Caco-2 (cell line): ENCODE data around the gene NFKBIA. TPM values are rescaled to one million over a fixed set of nuclear protein-coding genes. Genes with fewer than 3 reads are reported as not detected.
A peak's percentile ranks its signal among the peaks of the same experiment; 100 is the strongest.

Source experiments
- BruUV-seq: library from RNA; stranded (reverse); fragments of 400-500 nt; replicated peaks from 2 replicates; lab custom pipeline; 2021; lab: Mats Ljungman, UMichigan
- CTCF ChIA-PET: fragments of 300-600 bp; sonication (Branson Sonifier 250); formaldehyde crosslinking; loops from one replicate; lab custom pipeline; 2022; ENCODE audit warnings: antibody characterized with exemption; lab: Charles Lee
- POLR2A ChIA-PET: fragments of 300-600 bp; sonication (Branson Sonifier 250); formaldehyde crosslinking; loops from one replicate; lab custom pipeline; 2022; ENCODE audit warnings: antibody characterized with exemption; lab: Charles Lee
- DNase-seq, 2 experiments: peaks; one replicate each; pipeline versions ENCODE4 v3.0.0 to v3.0.0-alpha.2; 2020 to 2022
- H3K27me3 ChIP-seq: replicated peaks from 2 replicates; pipeline ENCODE4 v1.6.0; 2011; ENCODE audit warnings: low read length; ENCODE audit not compliant: control insufficient read depth, insufficient read depth
- H3K36me3 ChIP-seq: 2 replicates; pipeline ENCODE4 v1.5.1; 2011; ENCODE audit warnings: low read length; ENCODE audit not compliant: control insufficient read depth, insufficient read depth
- H3K4me1 ChIP-seq: fragments of 250-450 bp; sonication (Bioruptor Pico); 2 replicates; pipeline ENCODE4 v1.5.1; 2020; ENCODE audit warnings: mild to moderate bottlenecking
- H3K4me3 ChIP-seq: 2 replicates; pipeline ENCODE4 v1.5.1; 2011; ENCODE audit warnings: low read depth, mild to moderate bottlenecking, control low read depth, low read length
- H3K9me3 ChIP-seq: fragments of 250-450 bp; sonication (Bioruptor Pico); 2 replicates; pipeline ENCODE4 v1.5.1; 2020; ENCODE audit warnings: mild to moderate bottlenecking, moderate library complexity
- H3K27ac Mint-ChIP-seq: one replicate; pipeline ENCODE4 v1.8.0; 2022; ENCODE audit warnings: mixed read lengths; ENCODE audit not compliant: unreplicated experiment
- H3K27me3 Mint-ChIP-seq: one replicate; pipeline ENCODE4 v1.8.0; 2022; ENCODE audit warnings: mixed read lengths; ENCODE audit not compliant: insufficient read depth, unreplicated experiment
- H3K36me3 Mint-ChIP-seq: one replicate; pipeline ENCODE4 v1.8.0; 2022; ENCODE audit warnings: mild to moderate bottlenecking, mixed read lengths; ENCODE audit not compliant: insufficient read depth, unreplicated experiment
- H3K4me1 Mint-ChIP-seq: one replicate; pipeline ENCODE4 v1.8.0; 2022; ENCODE audit warnings: low read depth, mixed read lengths; ENCODE audit not compliant: unreplicated experiment
- H3K4me3 Mint-ChIP-seq: one replicate; pipeline ENCODE4 v1.8.0; 2022; ENCODE audit warnings: mild to moderate bottlenecking, moderate library complexity, mixed read lengths; ENCODE audit not compliant: unreplicated experiment
- H3K9me3 Mint-ChIP-seq: one replicate; pipeline ENCODE4 v1.8.0; 2022; ENCODE audit warnings: mixed read lengths; ENCODE audit not compliant: unreplicated experiment
- CTCF ChIP-seq, 2 experiments: fragments of 200-600 bp in 1 of 2; IDR thresholded peaks; 1 replicate in 1 of 2; 2 replicates in 1 of 2; pipeline versions ENCODE4 v1.5.1 to v1.8.0; 2011 to 2022; ENCODE audit warnings: antibody characterized with exemption in 1 of 2, control low read depth in 1 of 2, inconsistent platforms in 1 of 2, low read depth in 1 of 2, low read length in 1 of 2, mild to moderate bottlenecking in 1 of 2, moderate library complexity in 1 of 2; ENCODE audit not compliant: insufficient read depth in 1 of 2, severe bottlenecking in 1 of 2, unreplicated experiment in 1 of 2
- intact Hi-C: fragments of 100-400 bp; cut with micrococcal nuclease; formaldehyde crosslinking; loops from one replicate; pipeline ENCODE4 v1.10.0; 2022; ENCODE audit not compliant: unreplicated experiment
- total RNA-seq: library from RNA; stranded (reverse); gene quantifications from 2 replicates; pipeline ENCODE4 v1.2.3, GENCODE V29; 2022

NFKBIA gene
- total RNA-seq, 1 experiment from 2014 or later = 33.4 TPM

DNA sequence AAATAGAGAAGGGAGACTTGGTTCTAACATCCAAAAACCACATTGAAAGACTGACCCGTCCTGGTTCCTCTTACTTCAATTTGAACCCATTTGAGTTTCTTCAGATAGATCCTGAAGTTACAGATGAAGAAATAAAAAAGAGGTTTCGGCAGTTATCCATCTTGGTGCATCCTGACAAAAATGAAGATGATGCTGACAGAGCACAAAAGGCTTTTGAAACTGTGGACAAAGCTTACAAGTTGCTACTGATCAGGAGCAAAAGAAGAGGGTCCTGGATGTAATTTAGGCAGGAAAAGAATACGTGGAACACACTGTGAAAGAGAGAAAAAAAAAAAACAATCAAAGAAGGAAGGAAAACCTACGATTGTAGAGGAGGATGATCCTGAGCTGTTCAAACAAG, 25.4 kb upstream of the NFKBIA start:
- ChIA-PET POLR2A (interaction anchor here (0.6 kb wide), 1 partner anchor 233 kb away, joined by 3 read pairs; no protein-coding TSS in a partner anchor), CTCF (no interaction called here)
- Histone ChIP-seq H3K36me3 (no peaks in the 10 kb centered on the region), H3K4me1 (no peaks in the 10 kb centered on the region), H3K27me3 (no peaks in the 10 kb centered on the region), H3K4me3 (no peak overlapping the region), H3K9me3 (no peaks in the 10 kb centered on the region)
- no peaks in the 10 kb centered on the region for H3K9me3 Mint-ChIP-seq
- intact Hi-C loops = loop anchor here (10.0 kb wide), 2 partner anchors 385 to 1095 kb away; no protein-coding TSS in a partner anchor
- TF ChIP-seq CTCF (IDR thresholded peaks at IDR 0.05; ENCODE audit: insufficient read depth in 1 of 2, low read depth in 1 of 2, low read length in 1 of 2, severe bottlenecking in 1 of 2, unreplicated experiment in 1 of 2) = no peak
- H3K4me1 Mint-ChIP-seq = peaks cover 9% of the 10 kb centered on the region
- no peak overlapping the region for H3K27ac Mint-ChIP-seq
- BruUV-seq = no TSS peak
- H3K36me3 Mint-ChIP-seq = no peaks in the 10 kb centered on the region
- DNase-seq = no peak
- H3K27me3 Mint-ChIP-seq = no peaks in the 10 kb centered on the region
- H3K4me3 Mint-ChIP-seq = peak overlapping the region; percentile 8

DNA sequence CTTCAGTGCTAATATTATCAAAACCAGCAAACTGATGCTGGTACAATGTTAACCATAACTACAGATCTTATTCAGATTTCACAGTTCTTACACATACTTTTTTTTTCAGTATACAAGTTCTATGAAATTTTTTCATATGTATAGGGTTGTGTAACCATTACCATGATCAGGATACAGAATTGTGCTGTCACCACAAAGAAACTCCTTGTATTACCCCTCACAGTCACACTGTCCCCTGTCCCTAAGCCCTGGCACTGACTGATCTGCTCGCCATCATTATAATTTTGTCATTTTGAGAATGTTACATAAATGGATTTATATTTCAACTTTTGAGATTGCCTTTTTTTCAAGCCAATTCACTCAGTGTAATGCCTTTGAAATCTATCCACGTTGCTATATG, 21.3 kb upstream of the NFKBIA start:
- H3K9me3 ChIP-seq = peaks cover 4% of the 10 kb centered on the region; the same call in 1 of the 2 replicates
- no TSS peak for BruUV-seq
- POLR2A ChIA-PET = no interaction called here
- H3K27ac Mint-ChIP-seq = no peak overlapping the region
- TF ChIP-seq CTCF (IDR thresholded peaks at IDR 0.05; ENCODE audit: insufficient read depth in 1 of 2, low read depth in 1 of 2, low read length in 1 of 2, severe bottlenecking in 1 of 2, unreplicated experiment in 1 of 2) = no peak
- no peaks in the 10 kb centered on the region for H3K27me3 Mint-ChIP-seq
- H3K36me3 ChIP-seq = no peaks in the 10 kb centered on the region
- intact Hi-C loops = loop anchor here (10.0 kb wide), 1 partner anchor 1091 kb away; no protein-coding TSS in a partner anchor
- H3K4me3 Mint-ChIP-seq = no peak overlapping the region
- peaks cover 12% of the 10 kb centered on the region for H3K9me3 Mint-ChIP-seq
- DNase-seq = no peak
- no peak overlapping the region for H3K4me3 ChIP-seq
- CTCF ChIA-PET = no interaction called here
- no peaks in the 10 kb centered on the region for H3K36me3 Mint-ChIP-seq
- H3K4me1 Mint-ChIP-seq = peaks cover 9% of the 10 kb centered on the region
- H3K27me3 ChIP-seq = no peaks in the 10 kb centered on the region
- H3K4me1 ChIP-seq = no peaks in the 10 kb centered on the region

DNA sequence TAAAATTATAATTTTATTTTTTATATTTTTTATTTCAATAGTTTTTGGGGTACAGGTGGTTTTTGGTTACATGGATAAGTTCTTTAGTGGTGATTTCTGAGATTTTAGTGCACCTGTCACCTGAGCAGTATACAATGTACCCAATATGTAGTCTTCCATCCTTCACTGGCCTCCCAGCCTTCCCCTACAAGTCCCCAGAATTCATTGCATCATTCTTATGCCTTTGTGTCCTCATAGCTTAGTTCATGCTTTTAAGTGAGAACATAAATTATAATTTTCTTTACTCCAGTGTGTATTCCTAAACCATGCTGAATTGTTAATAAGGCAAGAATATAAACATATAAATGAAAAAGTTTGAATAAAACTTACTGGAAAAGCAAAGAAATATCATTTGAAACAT, 19.1 kb upstream of the NFKBIA start:
- H3K36me3 Mint-ChIP-seq = no peaks in the 10 kb centered on the region
- no peak overlapping the region for H3K27ac Mint-ChIP-seq
- no peak overlapping the region for H3K4me3 Mint-ChIP-seq
- H3K27me3 Mint-ChIP-seq = no peaks in the 10 kb centered on the region
- DNase-seq = no peak
- no peak for TF ChIP-seq CTCF (IDR thresholded peaks at IDR 0.05; ENCODE audit: insufficient read depth in 1 of 2, low read depth in 1 of 2, low read length in 1 of 2, severe bottlenecking in 1 of 2, unreplicated experiment in 1 of 2)
- BruUV-seq = no TSS peak
- POLR2A ChIA-PET = no interaction called here
- peaks cover 12% of the 10 kb centered on the region for H3K9me3 Mint-ChIP-seq
- intact Hi-C loops = loop anchor here (10.0 kb wide), 1 partner anchor 1089 kb away; no protein-coding TSS in a partner anchor
- Histone ChIP-seq H3K4me1 (no peaks in the 10 kb centered on the region), H3K36me3 (no peaks in the 10 kb centered on the region), H3K4me3 (no peak overlapping the region), H3K27me3 (no peaks in the 10 kb centered on the region), H3K9me3 (peaks cover 4% of the 10 kb centered on the region; the same call in 1 of the 2 replicates)
- CTCF ChIA-PET = no interaction called here
- no peaks in the 10 kb centered on the region for H3K4me1 Mint-ChIP-seq
